Tibial nerve (tissue), 3 donors: ENCODE data around the gene MAP2K1.

Experiments
- POLR2A ChIP-seq, 2 donors: fragments of 450-650 bp; IDR thresholded peaks; one replicate each; pipeline ENCODE4 v1.6.1; 2017; ENCODE audit warnings: antibody characterized with exemption in 2 of 2, mild to moderate bottlenecking in 2 of 2, moderate library complexity in 2 of 2
- TF ChIP-seq, protein P1 (sequence below), 5 experiments: fragments of 200-600 bp in 3 of 5; fragments of 450-650 bp in 2 of 5; sonication (generic) in 3 of 5; IDR thresholded peaks; one replicate each; pipeline ENCODE4 v1.5.1; 2016 to 2019; ENCODE audit warnings: antibody characterized with exemption in 5 of 5, mild to moderate bottlenecking in 3 of 5, moderate library complexity in 2 of 5

DNA sequence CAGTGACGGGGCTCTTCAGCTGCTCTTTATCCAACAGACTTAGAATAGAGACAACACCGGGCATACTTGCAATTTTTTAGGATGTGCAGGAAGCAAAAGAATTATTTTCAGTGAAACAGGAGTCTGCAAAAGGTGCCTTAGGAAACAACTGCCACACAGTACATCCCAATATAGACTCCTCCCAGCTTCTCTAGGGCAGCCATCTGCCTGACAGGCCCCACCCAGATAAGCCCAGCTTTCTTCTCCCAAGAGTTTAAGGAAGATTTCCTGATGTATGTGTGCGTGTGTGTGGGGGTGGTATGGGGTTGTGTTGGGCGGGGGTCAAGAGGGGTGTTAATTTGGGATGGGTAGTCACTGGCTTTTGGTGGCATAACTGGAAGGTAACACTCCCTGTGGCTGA lies 21.5 kb downstream of the MAP2K1 start:
- TF ChIP-seq, protein P1, sequence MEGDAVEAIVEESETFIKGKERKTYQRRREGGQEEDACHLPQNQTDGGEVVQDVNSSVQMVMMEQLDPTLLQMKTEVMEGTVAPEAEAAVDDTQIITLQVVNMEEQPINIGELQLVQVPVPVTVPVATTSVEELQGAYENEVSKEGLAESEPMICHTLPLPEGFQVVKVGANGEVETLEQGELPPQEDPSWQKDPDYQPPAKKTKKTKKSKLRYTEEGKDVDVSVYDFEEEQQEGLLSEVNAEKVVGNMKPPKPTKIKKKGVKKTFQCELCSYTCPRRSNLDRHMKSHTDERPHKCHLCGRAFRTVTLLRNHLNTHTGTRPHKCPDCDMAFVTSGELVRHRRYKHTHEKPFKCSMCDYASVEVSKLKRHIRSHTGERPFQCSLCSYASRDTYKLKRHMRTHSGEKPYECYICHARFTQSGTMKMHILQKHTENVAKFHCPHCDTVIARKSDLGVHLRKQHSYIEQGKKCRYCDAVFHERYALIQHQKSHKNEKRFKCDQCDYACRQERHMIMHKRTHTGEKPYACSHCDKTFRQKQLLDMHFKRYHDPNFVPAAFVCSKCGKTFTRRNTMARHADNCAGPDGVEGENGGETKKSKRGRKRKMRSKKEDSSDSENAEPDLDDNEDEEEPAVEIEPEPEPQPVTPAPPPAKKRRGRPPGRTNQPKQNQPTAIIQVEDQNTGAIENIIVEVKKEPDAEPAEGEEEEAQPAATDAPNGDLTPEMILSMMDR (IDR thresholded peaks at IDR 0.05), result no peak
- no peak for TF ChIP-seq POLR2A (IDR thresholded peaks at IDR 0.05)
